ENCODE data around the gene SGSM2.

Gene SGSM2, protein sequence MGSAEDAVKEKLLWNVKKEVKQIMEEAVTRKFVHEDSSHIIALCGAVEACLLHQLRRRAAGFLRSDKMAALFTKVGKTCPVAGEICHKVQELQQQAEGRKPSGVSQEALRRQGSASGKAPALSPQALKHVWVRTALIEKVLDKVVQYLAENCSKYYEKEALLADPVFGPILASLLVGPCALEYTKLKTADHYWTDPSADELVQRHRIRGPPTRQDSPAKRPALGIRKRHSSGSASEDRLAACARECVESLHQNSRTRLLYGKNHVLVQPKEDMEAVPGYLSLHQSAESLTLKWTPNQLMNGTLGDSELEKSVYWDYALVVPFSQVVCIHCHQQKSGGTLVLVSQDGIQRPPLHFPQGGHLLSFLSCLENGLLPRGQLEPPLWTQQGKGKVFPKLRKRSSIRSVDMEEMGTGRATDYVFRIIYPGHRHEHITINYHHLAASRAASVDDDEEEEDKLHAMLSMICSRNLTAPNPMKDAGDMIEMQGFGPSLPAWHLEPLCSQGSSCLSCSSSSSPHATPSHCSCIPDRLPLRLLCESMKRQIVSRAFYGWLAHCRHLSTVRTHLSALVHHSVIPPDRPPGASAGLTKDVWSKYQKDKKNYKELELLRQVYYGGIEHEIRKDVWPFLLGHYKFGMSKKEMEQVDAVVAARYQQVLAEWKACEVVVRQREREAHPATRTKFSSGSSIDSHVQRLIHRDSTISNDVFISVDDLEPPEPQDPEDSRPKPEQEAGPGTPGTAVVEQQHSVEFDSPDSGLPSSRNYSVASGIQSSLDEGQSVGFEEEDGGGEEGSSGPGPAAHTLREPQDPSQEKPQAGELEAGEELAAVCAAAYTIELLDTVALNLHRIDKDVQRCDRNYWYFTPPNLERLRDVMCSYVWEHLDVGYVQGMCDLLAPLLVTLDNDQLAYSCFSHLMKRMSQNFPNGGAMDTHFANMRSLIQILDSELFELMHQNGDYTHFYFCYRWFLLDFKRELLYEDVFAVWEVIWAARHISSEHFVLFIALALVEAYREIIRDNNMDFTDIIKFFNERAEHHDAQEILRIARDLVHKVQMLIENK

GRCh38 chr17:2336852-2337543 is at the start of gene SGSM2:
TSS of gene SGSM2 (plus strand) at chr17:2337501. CDS start at chr17:2337689, 188 bp downstream.
- H3K4me2 ChIP-seq (ENCODE audit: low read depth, low read length, poor library complexity, severe bottlenecking), result peak within 1 kb of the TSS; percentile 73
- no peak for TF ChIP-seq CTCF (IDR thresholded peaks at IDR 0.05; ENCODE audit: insufficient read depth, low read length, poor library complexity, severe bottlenecking)
- TF ChIP-seq EZH2phosphoT487 (conservative IDR thresholded peaks at IDR 0.05; ENCODE audit: low read length), result no peak
- peak within 1 kb of the TSS; percentile 62 for H3K27ac ChIP-seq (ENCODE audit: low read depth, low read length)
- no peaks in the 10 kb centered on the region for H3K9me2 ChIP-seq (replicated peaks; ENCODE audit: insufficient read depth, low read length)
- H2AFZ ChIP-seq (ENCODE audit: low read depth, low read length, severe bottlenecking), result peak within 1 kb of the TSS; percentile 87
- H3K79me2 ChIP-seq (ENCODE audit: insufficient read depth, low read length), result peaks cover 46% of the 10 kb centered on the region
- peaks cover 5% of the 10 kb centered on the region; the same call in 1 of the 2 replicates for H3F3A ChIP-seq (ENCODE audit: insufficient read depth)
- peaks cover 30% of the 10 kb centered on the region for H3K36me3 ChIP-seq (ENCODE audit: low read length)
- H4K20me1 ChIP-seq (ENCODE audit: low read depth, low read length), result no peaks in the 10 kb centered on the region
- no peaks in the 10 kb centered on the region for H3K9me3 ChIP-seq (ENCODE audit: insufficient read depth, low read length)
- H3K27me3 ChIP-seq (ENCODE audit: low read length), result no peaks in the 10 kb centered on the region
- peak within 1 kb of the TSS; percentile 64 for H3K4me3 ChIP-seq (ENCODE audit: insufficient read depth, low read length, poor library complexity, severe bottlenecking)
- peak within 1 kb of the TSS; percentile 84 for H3K9ac ChIP-seq (ENCODE audit: low read length)

DNA sequence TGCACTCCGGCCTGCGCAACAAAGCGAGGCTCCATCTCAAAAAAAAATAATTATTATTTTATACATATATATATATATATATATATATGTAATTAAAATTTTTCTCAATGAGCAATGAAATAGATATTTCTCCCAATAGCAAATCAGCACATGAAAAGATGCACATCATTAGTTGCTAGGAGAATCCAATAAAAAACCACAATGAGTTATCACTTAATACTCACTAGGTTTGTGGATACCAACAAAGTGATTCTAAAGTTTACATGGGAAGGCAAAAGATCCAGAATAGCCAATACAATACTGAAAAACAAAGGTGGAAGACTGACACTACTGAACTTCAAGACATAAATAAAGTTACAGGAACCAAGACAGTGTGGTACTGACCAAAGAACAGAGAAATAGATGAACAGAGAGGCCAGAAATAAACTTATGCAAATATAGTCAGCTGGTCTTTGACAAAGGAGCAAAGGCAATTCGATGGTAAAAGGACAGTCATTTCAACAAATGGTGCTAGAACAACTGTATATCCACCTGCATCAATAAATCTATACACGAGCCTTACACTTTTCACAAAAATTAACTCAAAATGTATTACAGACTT is 47.3 kb upstream of the SGSM2 start:
- Histone ChIP-seq H3K27me3 (ENCODE audit: low read length) (no peaks in the 10 kb centered on the region), H3K79me2 (ENCODE audit: insufficient read depth, low read length) (no peaks in the 10 kb centered on the region), H3K4me2 (ENCODE audit: low read depth, low read length, poor library complexity, severe bottlenecking) (peak overlapping the region; percentile 8), H3K4me3 (ENCODE audit: insufficient read depth, low read length, poor library complexity, severe bottlenecking) (no peak overlapping the region), H3K9me3 (ENCODE audit: insufficient read depth, low read length) (no peaks in the 10 kb centered on the region), H3F3A (ENCODE audit: insufficient read depth) (peaks cover 12% of the 10 kb centered on the region; the same call in 1 of the 2 replicates), H3K9me2 (replicated peaks; ENCODE audit: insufficient read depth, low read length) (no peaks in the 10 kb centered on the region), H3K36me3 (ENCODE audit: low read length) (peaks cover 6% of the 10 kb centered on the region; the same call in 1 of the 2 replicates), H3K9ac (ENCODE audit: low read length) (peak overlapping the region; percentile 25; the same call in 1 of the 2 replicates), H3K27ac (ENCODE audit: low read depth, low read length) (0 out of 2 replicates have a peak overlapping the region, but pooled peaks have one; percentile 6), H4K20me1 (ENCODE audit: low read depth, low read length) (no peaks in the 10 kb centered on the region), H2AFZ (ENCODE audit: low read depth, low read length, severe bottlenecking) (no peak overlapping the region)
- TF ChIP-seq EZH2phosphoT487 (conservative IDR thresholded peaks at IDR 0.05; ENCODE audit: low read length), result no peak
- no peak for TF ChIP-seq CTCF (IDR thresholded peaks at IDR 0.05; ENCODE audit: insufficient read depth, low read length, poor library complexity, severe bottlenecking)

- Histone ChIP-seq H3K27me3 (ENCODE audit: low read length) (no peaks in the 10 kb centered on the region), H3K4me2 (ENCODE audit: low read depth, low read length, poor library complexity, severe bottlenecking) (no peak overlapping the region), H2AFZ (ENCODE audit: low read depth, low read length, severe bottlenecking) (no peak overlapping the region), H3K27ac (ENCODE audit: low read depth, low read length) (no peak overlapping the region), H3K79me2 (ENCODE audit: insufficient read depth, low read length) (no peaks in the 10 kb centered on the region), H3K9ac (ENCODE audit: low read length) (no peak overlapping the region), H3K36me3 (ENCODE audit: low read length) (peaks cover 6% of the 10 kb centered on the region; the same call in 1 of the 2 replicates), H3K4me3 (ENCODE audit: insufficient read depth, low read length, poor library complexity, severe bottlenecking) (no peak overlapping the region), H3K9me2 (replicated peaks; ENCODE audit: insufficient read depth, low read length) (no peaks in the 10 kb centered on the region), H3K9me3 (ENCODE audit: insufficient read depth, low read length) (no peaks in the 10 kb centered on the region), H4K20me1 (ENCODE audit: low read depth, low read length) (no peaks in the 10 kb centered on the region), H3F3A (ENCODE audit: insufficient read depth) (peaks cover 8% of the 10 kb centered on the region; the same call in 1 of the 2 replicates)
- TF ChIP-seq EZH2phosphoT487 (conservative IDR thresholded peaks at IDR 0.05; ENCODE audit: low read length) (no peak), CTCF (IDR thresholded peaks at IDR 0.05; ENCODE audit: insufficient read depth, low read length, poor library complexity, severe bottlenecking) (no peak)
These were observed 45.2 kb upstream of the SGSM2 start for GRCh38 chr17:2292100-2292499.
